Stimulated activated CD8-positive, alpha-beta memory T cell treated with anti-CD3 and anti-CD28 coated beads, Interleukin-15, amount 100 ng/mL, for 4 hours (primary cell): ENCODE results near the gene KRTAP5-6.

ENCODE experiments used
- DNase-seq, 2 donors: peaks; one replicate each; pipeline ENCODE4 v3.0.0-alpha.2; 2020; ENCODE audit warnings: low read depth in 2 of 2

Gene KRTAP5-6

DNA sequence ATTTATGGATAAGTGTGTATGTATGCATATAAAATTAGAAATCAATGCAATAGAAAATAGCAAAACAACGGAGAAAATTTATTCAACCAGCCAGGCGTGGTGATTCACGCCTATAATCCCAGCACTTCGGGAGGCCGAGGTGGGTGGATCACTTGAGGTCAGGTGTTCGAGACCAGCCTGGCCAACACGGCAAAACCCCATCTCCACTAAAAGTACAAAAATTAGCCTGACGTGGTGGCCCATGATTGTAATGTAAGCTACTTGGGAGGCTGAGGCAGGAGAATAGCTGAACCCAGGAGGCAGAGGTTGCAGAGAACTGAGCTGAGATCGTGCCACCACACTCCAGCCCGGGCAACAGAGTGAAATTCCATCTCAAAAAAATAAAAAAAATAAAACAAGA is 5.5 kb downstream of the KRTAP5-6 start:
- DNase-seq, result no peak

DNA sequence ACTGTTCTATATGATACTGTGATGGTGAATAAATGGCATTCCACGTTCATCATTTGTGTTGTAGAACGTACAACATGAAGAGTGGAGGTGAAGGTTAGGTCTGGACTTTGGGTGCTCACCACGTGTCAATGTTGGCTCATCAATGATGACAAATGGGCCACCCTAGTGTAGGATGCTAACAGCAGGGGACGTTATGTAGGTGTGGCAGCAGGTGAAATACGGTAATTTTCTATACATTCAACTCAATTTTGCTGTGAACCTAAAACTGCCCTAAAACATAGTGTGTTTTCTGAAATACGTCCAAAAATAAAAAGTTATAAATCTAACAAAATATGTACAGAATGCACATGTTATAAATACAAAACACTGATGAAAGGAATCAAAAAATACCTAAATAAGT is 6.2 kb downstream of the KRTAP5-6 start:
- DNase-seq, result no peak

DNA sequence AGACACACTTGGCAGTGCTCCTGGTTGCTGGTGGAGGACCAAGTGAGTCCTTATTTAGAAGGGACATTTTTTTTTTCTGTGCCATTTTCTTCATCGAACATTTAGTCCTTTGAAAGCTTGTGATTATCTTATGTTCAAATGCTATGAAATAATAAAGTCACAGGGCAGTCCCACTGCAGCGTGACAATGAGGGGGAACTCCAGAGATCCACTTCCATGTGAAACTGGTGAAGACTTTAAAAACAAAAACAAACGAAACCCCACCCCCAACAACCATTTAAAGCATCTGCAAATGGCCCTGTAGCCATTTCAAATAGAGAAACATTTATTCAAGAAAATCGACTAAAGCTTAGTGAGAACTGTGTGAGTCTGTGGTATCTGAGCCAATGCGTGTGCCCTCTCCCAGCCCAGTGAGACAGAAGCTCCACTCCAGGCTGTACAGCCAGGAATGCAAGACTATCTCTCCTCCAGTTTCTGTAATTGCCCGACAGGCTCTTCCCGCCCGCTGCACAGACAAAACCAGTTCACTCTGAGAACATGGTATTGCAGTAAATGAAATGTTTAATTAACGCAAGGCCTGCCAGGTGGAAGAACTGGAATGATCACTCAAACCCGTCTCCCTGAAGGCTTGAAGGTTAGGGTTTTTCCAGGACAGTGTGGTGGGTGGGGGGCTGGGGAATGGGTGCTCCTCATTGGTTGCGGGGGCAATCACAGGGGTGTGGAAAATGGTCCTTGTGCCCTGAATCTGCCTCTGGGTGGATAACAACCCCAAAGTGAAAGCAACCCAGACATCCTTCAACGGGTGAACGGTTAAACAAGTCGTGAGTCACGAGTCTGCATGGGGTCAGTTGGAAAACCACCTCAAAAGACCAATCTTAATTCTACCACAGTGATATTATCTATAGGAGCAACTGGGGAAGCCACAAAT is 8.4 kb downstream of the KRTAP5-6 start:
- no peak for DNase-seq

DNA sequence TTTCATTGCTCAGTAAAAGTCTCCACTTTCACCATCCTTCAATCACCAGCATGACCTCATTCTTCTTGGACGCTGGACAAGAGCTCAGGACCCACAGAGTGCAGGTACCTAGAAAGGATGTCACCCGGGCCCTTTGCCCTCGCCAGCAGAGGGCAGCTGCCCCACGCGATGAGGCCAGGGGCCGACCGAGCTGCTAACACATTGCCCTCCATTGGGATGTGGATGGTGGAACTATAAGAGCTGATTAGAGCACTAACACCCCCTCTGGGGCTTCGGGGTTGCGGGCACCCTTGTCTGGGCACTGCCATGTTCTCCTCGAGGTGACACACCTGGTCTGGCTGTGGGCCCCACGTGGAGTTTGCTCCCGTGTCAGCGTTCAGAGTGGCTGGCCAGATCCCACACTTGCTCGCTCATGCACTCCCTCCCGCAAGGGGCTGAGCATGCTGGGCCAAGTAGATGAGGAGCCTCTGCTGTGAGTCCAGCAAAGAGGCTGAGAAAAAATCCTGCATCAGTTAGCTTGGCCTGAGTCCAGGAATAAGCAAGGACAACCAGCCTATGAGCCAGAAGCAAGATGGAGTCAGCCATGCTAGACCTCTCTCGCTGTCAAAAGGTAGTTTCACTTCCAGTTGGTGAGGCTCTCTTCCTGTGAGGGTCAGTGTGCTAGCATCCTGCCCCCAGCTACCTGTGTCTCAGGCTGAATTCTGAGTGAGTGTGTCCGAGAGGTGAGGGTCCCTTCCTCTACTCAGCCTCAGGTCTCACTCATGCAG is 9.8 kb downstream of the KRTAP5-6 start:
- DNase-seq, result no peak

DNA sequence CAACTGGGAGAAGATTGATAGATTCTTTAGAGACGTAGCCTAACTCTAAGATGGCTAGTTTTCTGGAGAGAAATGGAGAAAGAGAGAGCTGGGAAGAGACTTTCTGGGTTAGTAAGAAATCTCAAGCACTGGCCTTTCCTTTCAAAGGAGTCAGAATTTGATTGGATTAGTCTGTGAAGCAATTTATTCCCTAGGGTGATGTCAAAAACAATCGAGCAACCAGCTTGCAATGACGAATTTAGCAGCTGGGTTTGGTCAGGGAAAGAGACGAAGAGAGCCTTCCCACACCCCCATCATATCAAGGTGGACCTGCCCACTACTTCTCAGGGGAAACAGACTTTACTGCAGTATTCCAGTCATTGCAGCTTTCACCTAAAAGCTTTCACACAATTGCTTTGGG is 10.8 kb downstream of the KRTAP5-6 start:
- no peak for DNase-seq

DNA sequence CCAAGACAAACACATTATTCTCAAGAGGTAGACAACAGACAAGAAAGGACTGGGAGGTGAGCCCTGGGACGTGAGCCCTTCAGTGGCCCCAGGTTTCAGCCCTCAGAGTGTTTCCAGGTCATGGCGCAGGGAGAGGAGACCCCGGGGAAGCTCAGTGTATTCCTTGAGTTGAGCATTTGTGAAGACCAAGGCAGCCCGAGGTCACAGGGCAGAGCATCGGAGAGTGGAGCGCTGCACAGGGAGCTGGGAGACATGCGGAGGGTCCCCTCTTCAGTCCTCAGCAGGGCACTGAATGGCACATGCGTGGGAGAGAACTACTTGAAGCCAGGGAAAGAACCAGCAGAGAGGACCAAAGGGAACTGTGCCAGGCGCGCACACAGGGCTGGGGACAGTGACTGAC is 11.7 kb downstream of the KRTAP5-6 start:
- DNase-seq, result no peak

DNA sequence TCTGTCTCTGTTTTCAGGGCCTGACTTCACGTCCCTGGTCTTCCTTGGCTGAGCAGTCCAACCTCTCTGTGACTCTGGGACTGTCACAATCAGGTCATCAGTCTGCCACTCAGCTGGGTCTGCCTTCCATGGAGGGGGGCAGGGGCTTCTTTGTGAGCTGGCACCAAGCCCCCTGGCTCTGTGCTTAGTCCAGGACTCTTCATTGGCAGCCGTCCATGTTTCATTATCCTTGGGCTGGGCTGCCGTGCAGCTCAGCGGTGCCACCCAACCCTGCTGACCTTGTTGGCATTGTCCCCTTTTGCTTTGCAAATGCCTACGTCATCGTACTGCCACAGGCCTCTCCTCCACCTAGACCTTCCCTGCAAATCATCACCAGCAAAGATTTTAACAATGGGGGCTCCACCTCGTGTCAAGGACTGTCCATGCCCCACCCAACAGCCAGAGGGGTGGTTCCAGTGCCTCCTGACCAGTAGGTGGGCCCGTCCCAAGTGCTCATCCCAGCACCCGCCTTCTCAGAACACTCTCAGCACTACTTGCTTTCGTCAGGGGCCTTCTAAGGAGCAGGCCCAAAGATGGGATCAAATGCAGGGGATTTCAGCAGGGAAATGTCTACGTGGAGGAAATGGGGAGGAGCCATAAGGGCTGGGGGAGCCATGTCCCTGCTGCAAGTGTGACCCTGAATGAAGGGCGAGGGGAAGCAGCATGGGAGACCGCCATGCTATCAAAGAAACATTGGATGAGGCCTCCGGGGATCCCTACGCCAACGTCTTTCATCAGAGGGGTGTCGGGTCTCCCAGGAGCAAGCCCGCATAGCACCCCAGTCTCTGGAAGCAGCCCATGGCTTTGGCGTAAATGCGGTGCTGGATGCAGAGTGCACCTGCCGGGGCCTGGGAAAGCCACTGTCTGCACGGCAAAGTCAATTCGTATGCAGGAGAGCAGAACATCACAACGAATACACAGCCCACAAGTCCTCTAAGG is 18.2 kb downstream of the KRTAP5-6 start:
- no peak for DNase-seq

DNA sequence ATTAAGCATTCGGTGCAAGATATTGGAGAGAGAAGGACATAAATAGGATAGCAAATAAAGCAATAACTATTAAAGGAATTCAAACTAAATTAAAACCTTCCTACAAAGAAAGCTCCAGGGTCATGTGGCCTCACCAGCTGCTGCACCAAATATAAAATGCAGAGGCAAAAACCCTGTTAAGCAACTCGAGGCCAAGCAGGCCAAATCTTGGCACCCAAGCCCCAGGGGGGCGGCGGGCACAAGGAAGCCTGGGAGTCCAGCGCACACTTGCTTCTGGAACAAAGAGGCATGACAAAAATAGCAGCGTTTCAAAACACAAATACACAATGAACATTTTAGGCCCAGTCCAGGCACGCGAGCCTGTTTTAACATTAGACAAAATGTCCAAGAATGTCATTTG is 20.8 kb downstream of the KRTAP5-6 start:
- no peak for DNase-seq

DNA sequence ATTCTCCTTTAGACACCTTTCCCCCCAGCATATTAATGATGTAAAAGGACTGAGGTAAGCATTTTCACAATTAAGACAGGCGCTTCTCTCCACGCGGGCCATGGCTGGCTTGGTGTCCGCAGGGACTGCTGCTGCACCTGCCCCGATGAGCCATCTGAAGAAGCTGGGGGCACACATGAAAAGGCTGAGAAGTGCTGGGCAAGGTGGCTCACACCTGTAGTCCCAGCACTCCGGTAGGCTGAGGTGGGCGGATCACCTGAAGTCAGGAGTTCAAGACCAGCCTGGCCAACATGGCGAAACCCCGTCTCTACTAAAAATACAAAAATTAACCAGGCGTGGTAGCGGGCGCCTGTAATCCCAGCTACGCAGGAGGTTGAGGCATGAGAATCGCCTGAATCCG is 21.3 kb downstream of the KRTAP5-6 start:
- DNase-seq, result no peak

DNA sequence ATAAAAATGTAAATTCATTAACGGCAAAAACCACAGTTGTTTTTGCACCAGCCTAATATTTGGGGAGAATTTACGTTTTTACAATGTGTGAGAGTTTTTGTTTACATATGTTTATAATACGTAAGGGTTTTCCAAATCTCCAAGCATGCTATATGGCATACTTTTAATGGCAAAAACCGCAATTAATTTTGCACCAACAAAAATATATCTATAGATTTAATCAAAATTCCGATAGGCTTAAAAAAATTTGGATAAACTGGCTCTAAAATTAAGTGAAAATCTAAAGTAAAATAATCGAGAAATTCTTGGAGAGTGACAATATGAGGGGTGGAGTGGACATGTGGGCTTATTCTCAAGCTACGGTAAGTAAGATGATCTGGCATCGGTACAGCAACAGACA is 22.8 kb downstream of the KRTAP5-6 start:
- DNase-seq, result no peak

DNA sequence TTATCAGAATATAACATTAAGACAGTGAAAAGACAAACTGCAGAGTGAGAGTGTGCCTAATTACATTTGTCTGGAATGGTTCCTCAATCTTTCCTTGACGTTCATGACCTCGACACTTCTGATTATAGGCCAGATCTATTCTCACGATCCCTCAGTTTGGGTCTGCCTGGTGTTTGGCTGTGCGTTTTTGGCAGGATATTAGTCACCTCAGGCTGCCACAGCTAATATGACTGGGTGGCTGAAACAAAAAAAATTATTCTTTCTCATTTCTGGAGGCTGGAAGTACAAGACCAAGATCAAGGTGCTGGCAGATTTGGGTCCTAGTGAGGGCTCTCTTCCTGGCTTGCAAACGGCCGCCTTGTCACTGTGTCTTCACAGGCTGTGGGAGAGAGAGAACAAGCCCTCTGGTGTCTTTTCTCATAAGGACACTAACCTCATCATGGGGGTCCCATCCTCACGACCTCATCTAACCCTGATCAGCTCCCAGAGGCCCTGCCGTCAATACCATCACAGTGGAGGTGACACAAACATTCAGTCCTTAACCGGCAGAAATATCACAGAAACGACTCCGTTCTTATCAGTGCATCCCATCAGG is 30.2 kb downstream of the KRTAP5-6 start:
- no peak for DNase-seq

DNA sequence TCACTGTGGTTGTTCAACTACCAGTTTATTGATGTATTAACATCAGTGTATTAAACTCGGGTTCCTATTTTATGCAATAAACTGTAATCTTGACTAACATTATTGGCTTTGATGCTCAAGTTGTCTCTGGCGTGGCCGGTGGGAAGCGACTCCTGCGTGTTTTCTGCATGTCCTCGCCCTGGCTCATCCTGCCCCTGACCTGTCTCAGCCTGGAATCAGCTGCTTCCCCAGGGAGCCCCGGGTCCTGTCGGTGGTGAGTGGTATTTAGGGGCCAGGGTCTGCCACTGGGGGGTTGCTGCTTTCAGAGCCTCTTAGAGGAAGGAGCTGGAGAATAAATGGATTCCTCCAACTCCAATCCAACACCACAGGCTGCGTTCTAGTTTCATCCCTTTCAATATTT is 30.9 kb downstream of the KRTAP5-6 start:
- DNase-seq, result no peak

DNA sequence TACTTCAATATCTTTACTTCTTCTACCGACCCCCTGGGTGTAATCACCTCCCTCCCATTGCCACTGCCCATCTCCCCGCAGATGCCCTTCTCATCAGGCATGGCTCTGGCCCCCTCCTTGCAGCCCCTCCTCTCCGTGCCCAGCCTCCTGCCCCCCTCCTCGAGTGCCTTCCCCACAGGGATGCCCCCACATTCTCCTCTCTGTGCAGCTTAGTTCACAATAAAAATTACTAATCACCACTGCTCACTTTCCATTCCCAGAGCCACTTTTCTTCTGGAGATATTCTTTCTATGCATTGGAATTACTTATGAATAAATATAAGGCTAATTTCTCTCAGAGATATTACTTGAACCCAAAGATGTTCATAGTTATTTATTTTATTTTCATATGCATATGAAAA is 31.3 kb downstream of the KRTAP5-6 start:
- no peak for DNase-seq

DNA sequence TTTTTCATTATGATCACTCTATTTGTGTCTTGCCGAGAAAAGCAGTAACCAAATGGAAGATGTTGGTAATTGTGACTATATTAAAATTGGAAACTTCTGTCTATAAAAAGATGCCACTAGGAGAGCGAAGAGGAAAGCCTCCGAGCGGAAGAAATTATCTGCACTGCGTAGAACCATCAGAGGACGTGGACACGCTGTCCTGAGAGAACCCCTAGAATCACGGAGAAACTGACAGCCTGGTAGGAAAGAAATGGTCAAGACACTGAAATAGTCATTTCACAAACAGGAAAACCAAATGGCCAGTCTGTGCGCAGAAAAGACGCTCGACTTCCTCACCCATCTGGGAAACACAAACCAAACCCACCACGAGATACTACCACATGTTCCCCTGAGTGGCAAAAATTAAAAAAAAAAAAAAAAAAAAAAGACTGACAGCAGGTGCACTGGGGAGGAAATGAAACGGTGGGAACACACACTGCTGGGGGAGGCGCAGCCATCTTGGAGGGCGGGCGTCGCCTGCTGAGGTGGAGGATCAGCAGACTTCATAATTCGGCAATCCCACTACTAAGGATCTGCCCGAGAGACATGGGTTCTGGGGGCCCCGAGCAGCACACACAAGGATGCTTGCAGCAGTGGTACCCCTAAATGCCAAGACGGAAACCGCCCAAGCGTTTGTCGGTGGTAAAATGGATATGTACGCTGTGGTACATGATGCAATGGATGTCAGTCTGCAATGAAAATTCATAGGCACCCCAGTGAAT is 32.1 kb downstream of the KRTAP5-6 start:
- DNase-seq, result no peak

DNA sequence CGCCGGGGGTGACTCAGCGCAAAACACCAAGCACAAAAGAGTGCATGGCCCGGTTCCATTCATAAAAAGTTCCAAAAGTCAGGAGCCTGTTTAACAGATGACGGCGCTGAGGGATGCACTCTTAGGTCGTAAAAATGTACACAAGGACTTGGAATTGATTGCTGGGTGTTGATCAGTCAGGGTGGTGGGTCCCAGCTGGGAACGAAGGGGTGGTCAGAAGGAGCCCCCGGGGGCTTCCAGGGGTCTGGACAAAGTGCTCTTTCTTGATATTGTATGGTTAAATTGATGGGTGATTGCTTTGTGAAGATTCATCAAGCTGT is 32.7 kb downstream of the KRTAP5-6 start:
- no peak for DNase-seq

DNA sequence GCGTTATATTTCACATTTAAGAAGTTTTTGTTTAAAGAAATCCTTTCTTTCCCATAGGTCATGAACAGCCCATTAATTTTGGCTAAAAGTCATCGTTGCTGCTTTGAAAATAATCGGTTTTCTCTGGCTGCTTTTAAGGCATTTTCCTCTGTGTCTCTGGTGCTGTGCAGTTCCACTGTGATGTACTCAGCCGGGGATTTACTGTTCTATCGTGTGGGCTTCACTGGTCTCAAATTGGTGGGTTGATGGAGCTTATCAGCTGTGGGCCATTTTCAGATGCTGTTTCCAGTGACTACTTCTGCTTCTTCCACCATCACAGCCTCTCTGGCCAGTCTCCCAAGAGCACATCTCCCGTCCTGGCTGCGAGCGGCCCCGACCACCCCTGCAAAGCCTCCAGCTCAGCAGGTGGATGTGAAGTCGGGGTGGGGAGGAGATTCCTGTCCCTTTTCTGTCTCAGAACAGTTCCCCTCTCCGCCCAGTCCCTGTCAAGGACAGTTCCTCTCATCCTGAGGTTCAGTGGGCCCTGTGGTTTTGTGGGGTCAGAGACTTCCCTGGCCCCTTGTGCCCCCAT is 33.1 kb downstream of the KRTAP5-6 start:
- DNase-seq, result no peak

DNA sequence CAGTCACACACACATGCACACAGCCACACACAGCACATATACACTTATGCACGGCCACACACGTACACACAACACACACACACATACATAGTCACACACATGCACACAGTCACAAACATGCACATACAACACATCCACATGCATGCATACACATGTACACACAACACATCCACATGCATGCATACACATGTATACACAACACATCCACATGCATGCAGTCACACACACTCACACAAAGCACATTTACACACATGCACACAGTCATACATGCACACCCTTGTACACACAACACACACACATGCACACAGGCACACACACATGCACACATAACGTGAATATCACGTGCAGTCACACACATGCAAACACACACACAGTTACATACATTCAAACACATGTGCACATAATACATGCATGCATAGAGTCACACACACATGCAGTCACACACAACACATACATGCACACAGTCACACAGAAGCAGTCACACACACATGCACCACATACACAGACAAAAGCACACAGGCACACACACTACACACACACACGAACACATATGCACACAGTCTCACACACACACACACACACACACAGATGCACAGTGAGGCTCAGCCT is 34.6 kb downstream of the KRTAP5-6 start:
- no peak for DNase-seq

DNA sequence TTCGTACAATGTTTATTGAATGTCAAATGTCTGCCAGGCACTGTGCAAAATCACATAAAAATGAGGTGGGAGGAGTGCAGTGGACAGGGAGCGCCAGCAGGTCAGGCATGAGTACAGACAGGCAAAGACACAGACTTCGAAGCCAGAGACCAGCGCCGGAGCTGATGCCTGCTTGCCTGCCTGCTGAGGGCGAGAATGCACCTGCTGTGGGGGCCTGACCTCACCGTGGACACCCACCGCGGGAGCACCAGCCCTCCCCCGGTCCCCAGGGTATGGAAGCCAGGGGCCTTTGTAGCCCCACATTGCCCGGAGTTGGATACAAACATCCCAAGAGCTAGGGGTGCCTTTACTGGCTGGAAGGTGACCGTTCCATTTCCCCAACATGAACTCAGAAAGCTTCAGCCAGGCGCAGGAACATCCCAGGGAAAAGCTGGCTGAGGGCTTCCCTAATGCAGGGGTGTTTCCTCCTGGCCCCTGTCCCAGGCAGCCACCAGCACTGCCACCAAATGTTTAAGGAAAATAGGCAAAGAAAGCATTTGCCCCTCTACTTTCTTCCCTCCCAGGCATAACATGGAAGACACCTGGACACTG is 35.5 kb downstream of the KRTAP5-6 start:
- DNase-seq, result no peak

DNA sequence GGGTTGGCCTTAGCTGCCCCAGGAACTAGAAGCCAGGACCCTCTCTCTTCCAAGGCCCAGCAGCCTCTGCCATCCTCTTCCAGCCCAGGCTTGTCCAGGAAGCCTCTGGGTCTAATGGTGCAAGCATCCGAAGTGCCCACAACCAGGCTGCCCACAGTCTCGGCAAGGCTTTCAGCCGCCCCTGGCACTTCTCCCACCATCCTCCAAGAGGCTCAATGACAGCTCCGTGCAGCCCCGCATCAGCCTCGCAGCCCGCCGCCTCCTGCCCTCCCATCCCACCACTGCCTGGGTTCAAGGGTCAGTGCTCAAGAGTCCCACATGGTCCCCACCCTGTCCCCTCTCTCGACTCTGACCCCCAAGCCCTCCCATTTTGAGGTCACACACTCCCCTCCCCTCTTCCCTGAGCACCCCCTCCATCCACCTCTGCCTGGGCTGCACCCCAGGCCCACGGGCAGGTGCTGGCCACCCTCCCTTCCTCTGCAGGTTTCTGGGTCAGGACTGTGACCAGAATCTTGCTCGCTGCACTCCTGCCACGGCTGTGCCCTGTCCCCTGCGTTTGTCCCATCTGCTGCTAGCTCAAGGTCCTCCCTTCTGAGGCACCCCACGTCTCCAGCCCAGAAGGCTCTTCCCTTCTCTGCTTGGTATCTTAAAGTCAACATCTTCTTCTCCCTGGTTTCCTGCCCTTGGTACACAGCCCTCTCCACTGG is 36.2 kb downstream of the KRTAP5-6 start:
- DNase-seq, result no peak
